OCI-LY7 (cell line): ENCODE results near the gene PPP1R37. TPM values are rescaled to one million over a fixed set of nuclear protein-coding genes. Genes with fewer than 3 reads are reported as not detected.

ENCODE experiments used
- BruUV-seq: library from RNA; stranded (reverse); fragments of 400-500 nt; replicated peaks from 2 replicates; lab custom pipeline; 2021; lab: Mats Ljungman, UMichigan
- CTCF ChIA-PET: fragments of 300-600 bp; sonication (Branson Sonifier 250); formaldehyde crosslinking; loops from one replicate; lab custom pipeline; 2022; ENCODE audit warnings: antibody characterized with exemption; ENCODE audit not compliant: unreplicated experiment; lab: Charles Lee
- POLR2A ChIA-PET: fragments of 300-600 bp; sonication (Branson Sonifier 250); formaldehyde crosslinking; loops from one replicate; lab custom pipeline; 2022; ENCODE audit warnings: antibody characterized with exemption; lab: Charles Lee
- DNase-seq: peaks from one replicate; pipeline ENCODE4 v3.0.0-alpha.2; 2015; ENCODE audit warnings: low spot score
- H2AFZ ChIP-seq: fragments of 200-600 bp; sonication (generic), shearing (Covaris generic); 2 replicates; pipeline ENCODE4 v1.6.1; 2014; ENCODE audit warnings: mild to moderate bottlenecking, antibody characterized with exemption, low read length, moderate library complexity
- H3K27ac ChIP-seq: fragments of 200-600 bp; sonication (generic); 2 replicates; pipeline ENCODE4 v1.5.1; 2014; ENCODE audit warnings: mixed run types, low read depth, mild to moderate bottlenecking, moderate library complexity, low read length, inconsistent platforms; ENCODE audit not compliant: poor library complexity, severe bottlenecking
- H3K36me3 ChIP-seq: fragments of 200-600 bp; sonication (generic); 2 replicates; pipeline ENCODE4 v1.6.1; 2014; ENCODE audit warnings: mild to moderate bottlenecking, antibody characterized with exemption, low read length, moderate library complexity, mixed read lengths; ENCODE audit not compliant: insufficient read depth
- H3K4me1 ChIP-seq: fragments of 200-600 bp; sonication (generic); 2 replicates; pipeline ENCODE4 v1.5.1; 2014; ENCODE audit warnings: mild to moderate bottlenecking, low read length; ENCODE audit not compliant: insufficient read depth, poor library complexity, severe bottlenecking
- H3K4me2 ChIP-seq: fragments of 200-600 bp; sonication (generic); 2 replicates; pipeline ENCODE4 v1.6.1; 2014; ENCODE audit warnings: mild to moderate bottlenecking, low read length
- H3K4me3 ChIP-seq: fragments of 200-600 bp; sonication (generic); 2 replicates; pipeline ENCODE4 v1.5.1; 2014; ENCODE audit warnings: mild to moderate bottlenecking, low read depth, low read length; ENCODE audit not compliant: poor library complexity, severe bottlenecking
- H3K79me2 ChIP-seq: fragments of 200-600 bp; sonication (generic); 2 replicates; pipeline ENCODE4 v1.6.1; 2016; ENCODE audit warnings: low read depth, mild to moderate bottlenecking, low read length, moderate library complexity, mixed read lengths; ENCODE audit not compliant: insufficient read depth
- H3K9me2 ChIP-seq: fragments of 200-600 bp; sonication (generic); 2 replicates; pipeline ENCODE4 v1.6.1; 2016; ENCODE audit warnings: mild to moderate bottlenecking, low read length, mixed read lengths; ENCODE audit not compliant: insufficient read depth
- H3K9me3 ChIP-seq: fragments of 200-600 bp; sonication (generic); 2 replicates; pipeline ENCODE4 v1.6.1; 2014; ENCODE audit warnings: mild to moderate bottlenecking, mixed run types, low read length, mixed read lengths
- H4K20me1 ChIP-seq: fragments of 200-600 bp; sonication (generic); 2 replicates; pipeline ENCODE4 v1.6.1; 2014; ENCODE audit warnings: mild to moderate bottlenecking, antibody characterized with exemption, low read length, moderate library complexity, mixed read lengths; ENCODE audit not compliant: insufficient read depth
- EZH2phosphoT487 ChIP-seq: fragments of 200-600 bp; sonication (generic); IDR thresholded peaks from 2 replicates; pipeline ENCODE4 v1.6.1; 2018; ENCODE audit warnings: low read depth, borderline replicate concordance, mild to moderate bottlenecking, mixed run types, antibody characterized with exemption, low read length, moderate library complexity, mixed read lengths
- intact Hi-C: fragments of 100-400 bp; cut with micrococcal nuclease; formaldehyde crosslinking; loops from one replicate; pipeline ENCODE4 v1.10.0; 2022; ENCODE audit not compliant: unreplicated experiment
- total RNA-seq, 2 experiments: library from RNA; depleted of rRNA in 1 of 2; stranded (reverse); fragments of >200 nt in 1 of 2; shearing (Covaris generic) in 1 of 2; gene quantifications; 2 replicates each; pipeline ENCODE4 v1.2.3, GENCODE V29; 2014 to 2022
- TF ChIP-seq, protein P1 (sequence below): fragments of 200-600 bp; sonication (generic); conservative IDR thresholded peaks from 2 replicates; pipeline ENCODE4 v1.5.1; 2014; ENCODE audit warnings: mild to moderate bottlenecking, antibody characterized with exemption, low read length, moderate library complexity, mixed read lengths

PPP1R37 gene
- total RNA-seq, 2 experiments from 2014 or later: 24.7 to 48.6 TPM

DNA sequence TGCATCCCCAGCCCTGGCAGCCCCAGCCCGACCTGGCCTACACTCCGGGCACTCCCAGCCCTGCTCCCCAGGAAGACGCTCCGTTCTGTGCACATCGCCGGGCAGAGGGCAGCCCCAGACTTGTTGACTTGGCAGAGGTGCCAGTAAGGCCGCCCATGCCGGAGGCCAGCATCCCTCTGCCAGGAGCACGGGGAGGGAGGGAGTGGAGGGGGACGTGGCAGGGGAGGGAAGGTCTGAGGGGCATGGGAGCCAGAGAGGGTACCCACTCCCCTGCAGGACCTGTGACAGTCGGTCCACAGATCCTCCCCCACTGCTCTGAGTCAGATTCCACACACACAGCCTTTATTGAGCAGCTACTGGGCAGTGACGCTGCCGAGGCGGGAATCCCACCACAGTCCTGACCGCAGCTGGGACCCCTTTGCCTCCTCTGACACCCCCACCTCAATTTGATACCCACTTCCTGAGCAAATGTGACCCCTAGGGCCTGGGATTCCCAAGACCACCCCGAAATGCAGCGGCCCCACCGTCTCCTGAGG is 69.7 kb downstream of the PPP1R37 start:
- POLR2A ChIA-PET: interaction anchor here (0.5 kb wide), 1 partner anchor 171 kb away, joined by 4 read pairs; no protein-coding TSS in a partner anchor
- no peak overlapping the region for H3K4me2 ChIP-seq
- no peaks in the 10 kb centered on the region for H3K9me2 ChIP-seq
- H3K36me3 ChIP-seq: no peaks in the 10 kb centered on the region
- H3K79me2 ChIP-seq: no peaks in the 10 kb centered on the region
- no peak overlapping the region for H3K27ac ChIP-seq
- BruUV-seq: no TSS peak
- no peak overlapping the region for H3K4me3 ChIP-seq
- H4K20me1 ChIP-seq: no peaks in the 10 kb centered on the region
- no peak overlapping the region for H2AFZ ChIP-seq
- no peak for TF ChIP-seq EZH2phosphoT487
- TF ChIP-seq, protein P1, sequence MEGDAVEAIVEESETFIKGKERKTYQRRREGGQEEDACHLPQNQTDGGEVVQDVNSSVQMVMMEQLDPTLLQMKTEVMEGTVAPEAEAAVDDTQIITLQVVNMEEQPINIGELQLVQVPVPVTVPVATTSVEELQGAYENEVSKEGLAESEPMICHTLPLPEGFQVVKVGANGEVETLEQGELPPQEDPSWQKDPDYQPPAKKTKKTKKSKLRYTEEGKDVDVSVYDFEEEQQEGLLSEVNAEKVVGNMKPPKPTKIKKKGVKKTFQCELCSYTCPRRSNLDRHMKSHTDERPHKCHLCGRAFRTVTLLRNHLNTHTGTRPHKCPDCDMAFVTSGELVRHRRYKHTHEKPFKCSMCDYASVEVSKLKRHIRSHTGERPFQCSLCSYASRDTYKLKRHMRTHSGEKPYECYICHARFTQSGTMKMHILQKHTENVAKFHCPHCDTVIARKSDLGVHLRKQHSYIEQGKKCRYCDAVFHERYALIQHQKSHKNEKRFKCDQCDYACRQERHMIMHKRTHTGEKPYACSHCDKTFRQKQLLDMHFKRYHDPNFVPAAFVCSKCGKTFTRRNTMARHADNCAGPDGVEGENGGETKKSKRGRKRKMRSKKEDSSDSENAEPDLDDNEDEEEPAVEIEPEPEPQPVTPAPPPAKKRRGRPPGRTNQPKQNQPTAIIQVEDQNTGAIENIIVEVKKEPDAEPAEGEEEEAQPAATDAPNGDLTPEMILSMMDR: no peak
- H3K4me1 ChIP-seq: peaks cover 16% of the 10 kb centered on the region
- H3K9me3 ChIP-seq: no peaks in the 10 kb centered on the region
- CTCF ChIA-PET: no interaction called here
- intact Hi-C loops: no loop called here
- no peak for DNase-seq

- no peak overlapping the region for H3K4me3 ChIP-seq
- ChIA-PET POLR2A (interaction anchor here (0.5 kb wide), 1 partner anchor 170 kb away, joined by 4 read pairs; no protein-coding TSS in a partner anchor), CTCF (no interaction called here)
- no peak overlapping the region for H3K27ac ChIP-seq
- TF ChIP-seq EZH2phosphoT487: no peak
- TF ChIP-seq, protein P1: no peak
- BruUV-seq: no TSS peak
- DNase-seq: no peak
- intact Hi-C loops: no loop called here
- no peaks in the 10 kb centered on the region for H3K36me3 ChIP-seq
- peaks cover 16% of the 10 kb centered on the region for H3K4me1 ChIP-seq
- H3K9me3 ChIP-seq: no peaks in the 10 kb centered on the region
- no peaks in the 10 kb centered on the region for H3K9me2 ChIP-seq
- no peaks in the 10 kb centered on the region for H4K20me1 ChIP-seq
- H2AFZ ChIP-seq: no peak overlapping the region
- H3K79me2 ChIP-seq: no peaks in the 10 kb centered on the region
- no peak overlapping the region for H3K4me2 ChIP-seq
These were observed 70.2 kb downstream of the PPP1R37 start for GRCh38 chr19:45163156-45163555.

DNA sequence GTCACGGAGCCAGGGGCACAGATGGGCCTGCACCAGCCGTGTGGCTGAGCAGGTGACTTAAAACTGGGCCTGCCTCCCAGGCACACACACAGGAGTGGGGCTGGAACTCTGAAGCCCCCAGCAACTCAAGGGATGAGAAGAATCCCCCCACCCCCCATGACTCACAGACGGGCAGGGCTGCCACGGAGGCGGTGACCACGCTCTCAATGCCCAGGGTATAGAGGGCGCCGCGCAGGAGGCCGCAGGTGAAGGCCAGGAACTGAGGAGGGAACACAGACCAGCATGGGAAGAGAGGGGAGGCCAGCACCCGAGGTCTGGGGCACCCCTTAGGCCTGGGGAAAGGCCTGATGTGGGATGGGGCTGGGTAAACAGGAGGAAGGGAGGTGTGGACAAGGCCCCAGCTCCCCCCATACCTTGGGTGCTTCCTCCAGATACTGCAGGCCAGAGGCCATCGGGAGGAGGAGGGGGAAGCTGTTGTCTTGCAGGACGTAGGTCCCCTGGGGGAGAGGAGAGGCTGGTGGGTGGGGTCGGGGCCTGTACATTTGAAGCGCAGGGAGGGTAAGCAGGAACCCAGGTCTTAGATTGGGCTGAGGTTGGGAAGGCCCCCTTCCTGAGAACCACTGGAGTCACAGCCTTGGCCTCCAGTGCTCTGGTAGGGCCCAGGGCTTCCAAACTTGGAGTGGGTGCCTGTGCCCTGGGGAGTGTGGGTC is 70.9 kb downstream of the PPP1R37 start:
- no peaks in the 10 kb centered on the region for H4K20me1 ChIP-seq
- no TSS peak for BruUV-seq
- no peak overlapping the region for H2AFZ ChIP-seq
- no peak for DNase-seq
- H3K4me2 ChIP-seq: peak overlapping the region; percentile 24; the same call in 1 of the 2 replicates
- ChIA-PET POLR2A (no interaction called here), CTCF (no interaction called here)
- H3K9me2 ChIP-seq: no peaks in the 10 kb centered on the region
- intact Hi-C loops: no loop called here
- TF ChIP-seq, protein P1: no peak
- TF ChIP-seq EZH2phosphoT487: no peak
- no peak overlapping the region for H3K4me3 ChIP-seq
- no peaks in the 10 kb centered on the region for H3K36me3 ChIP-seq
- H3K79me2 ChIP-seq: no peaks in the 10 kb centered on the region
- H3K9me3 ChIP-seq: no peaks in the 10 kb centered on the region
- peaks cover 16% of the 10 kb centered on the region for H3K4me1 ChIP-seq
- H3K27ac ChIP-seq: no peak overlapping the region
